Measurements from ENCODE around the gene VCX3A. TPM values are rescaled to one million over a fixed set of nuclear protein-coding genes. Genes with fewer than 3 reads are reported as not detected.

Gene VCX3A
- total RNA-seq, 6 experiments from 2014 or later, result not detected

DNA sequence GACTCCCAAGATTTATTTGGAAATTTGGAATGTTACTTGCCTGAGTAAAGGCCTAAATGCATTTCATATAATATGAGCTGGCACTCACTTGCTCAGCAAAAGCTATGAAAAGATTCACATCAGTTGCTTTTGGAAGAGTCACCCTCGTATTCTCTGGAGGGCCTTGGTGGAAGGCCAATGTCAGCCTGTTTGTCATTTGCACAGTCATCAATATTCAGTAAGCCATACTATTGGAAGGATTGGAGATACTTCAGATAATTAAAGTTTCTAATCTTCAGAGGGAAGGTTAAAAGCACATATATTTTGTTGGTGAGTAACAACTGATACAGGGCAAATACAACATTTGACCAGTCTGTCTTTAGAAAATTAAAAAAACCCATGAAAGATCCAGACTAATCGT lies 36.6 kb downstream of the VCX3A start:
- Mint-ChIP-seq H3K9me3 (peaks cover 10% of the 10 kb centered on the region), H3K27me3 (ENCODE audit: insufficient read depth) (no peaks in the 10 kb centered on the region), H3K4me3 (no peak overlapping the region), H3K4me1 (ENCODE audit: low read depth) (no peaks in the 10 kb centered on the region), H3K27ac (no peak overlapping the region), H3K36me3 (ENCODE audit: low read depth) (no peaks in the 10 kb centered on the region)
- no peak for DNase-seq
- TF ChIP-seq, protein P1, sequence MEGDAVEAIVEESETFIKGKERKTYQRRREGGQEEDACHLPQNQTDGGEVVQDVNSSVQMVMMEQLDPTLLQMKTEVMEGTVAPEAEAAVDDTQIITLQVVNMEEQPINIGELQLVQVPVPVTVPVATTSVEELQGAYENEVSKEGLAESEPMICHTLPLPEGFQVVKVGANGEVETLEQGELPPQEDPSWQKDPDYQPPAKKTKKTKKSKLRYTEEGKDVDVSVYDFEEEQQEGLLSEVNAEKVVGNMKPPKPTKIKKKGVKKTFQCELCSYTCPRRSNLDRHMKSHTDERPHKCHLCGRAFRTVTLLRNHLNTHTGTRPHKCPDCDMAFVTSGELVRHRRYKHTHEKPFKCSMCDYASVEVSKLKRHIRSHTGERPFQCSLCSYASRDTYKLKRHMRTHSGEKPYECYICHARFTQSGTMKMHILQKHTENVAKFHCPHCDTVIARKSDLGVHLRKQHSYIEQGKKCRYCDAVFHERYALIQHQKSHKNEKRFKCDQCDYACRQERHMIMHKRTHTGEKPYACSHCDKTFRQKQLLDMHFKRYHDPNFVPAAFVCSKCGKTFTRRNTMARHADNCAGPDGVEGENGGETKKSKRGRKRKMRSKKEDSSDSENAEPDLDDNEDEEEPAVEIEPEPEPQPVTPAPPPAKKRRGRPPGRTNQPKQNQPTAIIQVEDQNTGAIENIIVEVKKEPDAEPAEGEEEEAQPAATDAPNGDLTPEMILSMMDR (IDR thresholded peaks at IDR 0.05), result no peak
